Thyroid gland (tissue), 4 donors: ENCODE results near the gene DPYSL4. TPM values are rescaled to one million over a fixed set of nuclear protein-coding genes. Genes with fewer than 3 reads are reported as not detected.

ENCODE experiments used
- DNase-seq, 2 donors: peaks; one replicate each; pipeline ENCODE4 v3.0.0-alpha.2; 2019
- H3K27ac ChIP-seq, 3 donors: fragments of 200-600 bp; sonication (generic); 1 replicate in 2 of 3; 2 replicates in 1 of 3; pipeline ENCODE4 v1.5.1; 2016 to 2019; ENCODE audit warnings: mild to moderate bottlenecking in 1 of 3, moderate library complexity in 1 of 3
- H3K27me3 ChIP-seq: fragments of 200-600 bp; sonication (generic); one replicate; pipeline ENCODE4 v1.5.1; 2019
- H3K36me3 ChIP-seq, 2 donors: fragments of 200-600 bp; sonication (generic); one replicate each; pipeline ENCODE4 v1.5.1; 2016 to 2019
- H3K4me1 ChIP-seq, 2 donors: fragments of 200-600 bp; sonication (generic); one replicate each; pipeline ENCODE4 v1.5.1; 2017 to 2019
- H3K4me3 ChIP-seq, 3 donors: fragments of 200-600 bp; sonication (generic); replicated peaks in 1 of 3; 1 replicate in 2 of 3; 2 replicates in 1 of 3; pipeline ENCODE4 v1.5.1; 2016; ENCODE audit warnings: mild to moderate bottlenecking in 1 of 3
- H3K9me3 ChIP-seq: fragments of 200-600 bp; sonication (generic); one replicate; pipeline ENCODE4 v1.5.1; 2017
- POLR2A ChIP-seq, 2 donors: fragments of 450-650 bp; IDR thresholded peaks; one replicate each; pipeline ENCODE4 v1.6.1; 2017; ENCODE audit warnings: antibody characterized with exemption in 2 of 2, mild to moderate bottlenecking in 2 of 2, moderate library complexity in 1 of 2
- WGBS, 2 donors: methylation state at CpG; one replicate each; pipeline ENCODE4 v1.1.5; 2017; 5-methylcytosine and 5-hydroxymethylcytosine counted together
- intact Hi-C: fragments of 100-400 bp; cut with DNase I; formaldehyde crosslinking; loops from one replicate; pipeline ENCODE4 v1.15.1; 2023
- total RNA-seq, 4 donors: library from RNA; depleted of rRNA; stranded (reverse); fragments of >200 nt; gene quantifications; one replicate each; pipeline ENCODE4 v1.2.3, GENCODE V29; 2016
- TF ChIP-seq, protein P1 (sequence below), 6 experiments: fragments of 200-600 bp in 3 of 6; fragments of 450-650 bp in 3 of 6; sonication (generic) in 3 of 6; IDR thresholded peaks; one replicate each; pipeline ENCODE4 v1.5.1; 2016 to 2019; ENCODE audit warnings: antibody characterized with exemption in 6 of 6, mild to moderate bottlenecking in 2 of 6, inconsistent platforms in 1 of 6, moderate library complexity in 1 of 6

DPYSL4 gene
- total RNA-seq, 4 donors from 2014 or later, result 0.54 to 1.5 (median 0.81) TPM

DNA sequence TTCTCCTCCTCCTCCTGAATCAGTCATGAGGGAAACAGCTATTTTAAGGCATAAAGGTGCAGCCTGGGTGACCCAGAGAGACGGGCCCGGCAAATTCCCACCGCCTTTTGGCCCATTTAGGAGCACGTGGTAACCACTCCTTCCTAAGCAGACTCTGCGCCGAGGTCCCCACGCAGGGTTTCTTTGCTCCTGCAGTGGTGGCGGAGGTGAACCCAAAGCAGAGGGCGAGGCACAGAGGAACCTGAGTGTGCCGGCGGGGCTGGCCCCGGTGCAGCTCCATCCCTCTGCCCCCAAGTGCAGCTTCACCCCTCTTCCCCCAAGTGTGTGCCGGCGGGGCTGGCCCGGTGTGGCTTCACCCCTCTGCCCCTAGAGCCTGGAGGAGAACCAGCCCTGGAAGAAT is 50.6 kb downstream of the DPYSL4 start:
- intact Hi-C loops, result no loop called here
- H3K4me1 ChIP-seq, result no peaks in the 10 kb centered on the region
- H3K27ac ChIP-seq, result no peak overlapping the region
- H3K36me3 ChIP-seq, result no peaks in the 10 kb centered on the region
- no peaks in the 10 kb centered on the region for H3K9me3 ChIP-seq
- no peaks in the 10 kb centered on the region for H3K27me3 ChIP-seq
- no peak for DNase-seq
- H3K4me3 ChIP-seq, result no peak overlapping the region
- TF ChIP-seq, protein P1, sequence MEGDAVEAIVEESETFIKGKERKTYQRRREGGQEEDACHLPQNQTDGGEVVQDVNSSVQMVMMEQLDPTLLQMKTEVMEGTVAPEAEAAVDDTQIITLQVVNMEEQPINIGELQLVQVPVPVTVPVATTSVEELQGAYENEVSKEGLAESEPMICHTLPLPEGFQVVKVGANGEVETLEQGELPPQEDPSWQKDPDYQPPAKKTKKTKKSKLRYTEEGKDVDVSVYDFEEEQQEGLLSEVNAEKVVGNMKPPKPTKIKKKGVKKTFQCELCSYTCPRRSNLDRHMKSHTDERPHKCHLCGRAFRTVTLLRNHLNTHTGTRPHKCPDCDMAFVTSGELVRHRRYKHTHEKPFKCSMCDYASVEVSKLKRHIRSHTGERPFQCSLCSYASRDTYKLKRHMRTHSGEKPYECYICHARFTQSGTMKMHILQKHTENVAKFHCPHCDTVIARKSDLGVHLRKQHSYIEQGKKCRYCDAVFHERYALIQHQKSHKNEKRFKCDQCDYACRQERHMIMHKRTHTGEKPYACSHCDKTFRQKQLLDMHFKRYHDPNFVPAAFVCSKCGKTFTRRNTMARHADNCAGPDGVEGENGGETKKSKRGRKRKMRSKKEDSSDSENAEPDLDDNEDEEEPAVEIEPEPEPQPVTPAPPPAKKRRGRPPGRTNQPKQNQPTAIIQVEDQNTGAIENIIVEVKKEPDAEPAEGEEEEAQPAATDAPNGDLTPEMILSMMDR (IDR thresholded peaks at IDR 0.05), result no peak
- TF ChIP-seq POLR2A (IDR thresholded peaks at IDR 0.05), result no peak
- 74 to 91% methylated on average over 12 to 13 of the region's 15 CpGs for WGBS, 2 donors

DNA sequence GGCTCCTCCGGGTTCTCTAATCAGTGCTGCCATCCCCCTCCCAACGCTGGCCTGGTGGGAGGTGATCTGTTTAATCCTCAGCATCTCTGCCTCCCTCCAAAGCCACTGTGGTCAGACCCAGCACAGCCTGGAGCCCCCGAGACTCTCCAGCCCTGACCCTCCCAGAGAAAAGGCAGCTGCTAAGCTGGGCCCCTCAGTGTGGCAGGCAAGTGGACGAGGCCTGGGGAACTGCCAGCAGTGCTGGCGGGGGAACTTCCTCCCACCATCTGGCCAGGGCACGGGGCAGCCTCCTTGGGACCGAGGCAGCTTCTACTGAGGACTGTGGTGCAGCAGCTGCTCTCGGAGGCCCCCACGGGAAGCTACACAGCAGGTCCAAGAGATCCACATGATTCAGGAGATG is 51.1 kb downstream of the DPYSL4 start:
- WGBS, 2 donors, result 57 to 58% methylated on average over 7 to 9 of the region's 9 CpGs
- intact Hi-C loops, result no loop called here
- Histone ChIP-seq H3K4me1 (no peaks in the 10 kb centered on the region), H3K27me3 (no peaks in the 10 kb centered on the region), H3K4me3 (no peak overlapping the region), H3K9me3 (no peaks in the 10 kb centered on the region), H3K36me3 (no peaks in the 10 kb centered on the region), H3K27ac (no peak overlapping the region)
- TF ChIP-seq POLR2A (IDR thresholded peaks at IDR 0.05), result no peak
- TF ChIP-seq, protein P1 (IDR thresholded peaks at IDR 0.05), result no peak
- DNase-seq, result no peak

DNA sequence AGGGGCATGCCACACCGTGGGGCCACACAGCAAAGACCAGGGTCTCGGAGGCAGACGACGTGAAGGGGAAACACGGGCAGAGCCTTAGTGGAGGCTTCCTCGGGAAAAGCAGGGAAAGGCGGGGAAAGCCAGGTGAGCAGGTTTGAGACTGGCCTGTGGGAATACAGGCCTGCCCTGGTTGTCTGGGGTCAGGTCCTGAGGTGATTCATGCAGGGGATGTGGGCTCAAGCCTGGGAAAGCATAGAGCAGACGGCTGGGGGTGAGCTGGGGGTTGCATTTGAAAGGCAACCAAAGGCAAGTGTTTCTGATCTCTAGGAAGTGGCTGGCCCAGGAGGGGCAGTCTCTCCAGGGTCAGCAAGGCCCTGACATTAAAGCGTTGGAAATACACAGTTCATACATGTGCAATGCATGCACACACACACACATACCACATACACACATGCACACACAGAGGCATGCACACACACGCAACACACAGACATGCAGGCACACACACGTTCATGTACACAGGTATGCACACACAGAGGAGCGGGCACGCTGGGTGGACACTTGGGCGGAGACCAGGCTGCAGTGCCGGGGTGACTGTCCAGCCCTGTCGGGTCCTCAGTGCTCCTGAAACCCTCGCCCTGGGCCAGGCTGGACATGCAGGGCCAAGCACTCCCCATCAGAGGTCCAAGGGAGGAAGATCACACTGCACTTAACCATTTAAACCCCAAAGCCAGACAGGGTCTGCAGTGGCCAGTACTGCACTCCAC is 51.8 kb downstream of the DPYSL4 start:
- no peak for DNase-seq
- 80 to 85% methylated on average over 10 to 13 of the region's 17 CpGs for WGBS, 2 donors

DNA sequence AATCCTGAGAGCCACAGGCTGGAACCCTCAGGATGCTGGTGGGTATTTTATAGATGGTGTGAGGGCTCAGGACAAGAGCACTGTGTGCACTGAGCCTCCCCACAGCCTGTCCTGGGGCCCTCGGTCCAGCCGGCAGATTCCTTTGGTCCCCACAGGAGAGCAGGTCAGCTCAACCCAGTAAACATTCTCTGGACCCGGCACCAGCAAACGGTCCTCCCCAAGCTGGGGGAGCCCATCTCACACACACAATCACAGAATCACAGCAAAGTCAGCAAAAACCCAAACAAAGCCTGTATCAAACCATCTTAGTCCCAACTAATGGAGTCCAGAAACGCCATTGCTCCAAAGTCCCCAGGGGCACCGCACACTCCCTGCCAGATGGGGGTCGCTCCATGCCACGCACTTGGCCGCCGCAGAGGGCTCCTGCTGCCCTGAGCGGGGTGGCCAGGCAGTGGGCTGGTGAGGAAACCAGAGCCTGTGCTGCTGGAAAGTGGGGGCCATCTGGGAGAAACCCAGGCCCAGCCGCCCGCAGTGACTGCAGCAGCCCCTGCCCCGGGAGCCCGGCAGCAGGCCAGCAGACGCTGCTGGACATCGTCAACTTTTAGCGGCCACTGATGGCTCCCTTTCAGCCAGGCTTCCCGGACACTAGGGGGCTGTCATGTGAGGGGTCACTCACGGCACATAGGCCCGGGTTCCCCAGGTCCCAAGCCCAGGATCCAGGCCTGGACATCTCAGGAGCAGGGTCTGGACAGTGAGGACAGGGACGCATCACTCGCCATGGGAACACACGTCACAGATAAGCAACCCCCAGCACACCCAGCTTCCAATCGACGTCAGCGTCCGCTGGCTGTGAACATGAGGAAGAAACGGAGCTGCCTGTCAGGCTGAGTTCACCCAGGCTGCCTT is 52.6 kb downstream of the DPYSL4 start:
- Histone ChIP-seq H3K27me3 (no peaks in the 10 kb centered on the region), H3K4me3 (no peak overlapping the region), H3K4me1 (no peaks in the 10 kb centered on the region), H3K36me3 (no peaks in the 10 kb centered on the region), H3K27ac (no peak overlapping the region), H3K9me3 (no peaks in the 10 kb centered on the region)
- intact Hi-C loops, result no loop called here
- 62 to 77% methylated on average over 11 to 29 of the region's 29 CpGs for WGBS, 2 donors
- TF ChIP-seq, protein P1 (IDR thresholded peaks at IDR 0.05), result no peak
- no peak for TF ChIP-seq POLR2A (IDR thresholded peaks at IDR 0.05)
- no peak for DNase-seq

More for the DNA sequence above, 51.8 kb downstream of the DPYSL4 start:
- intact Hi-C loops, result no loop called here
- Histone ChIP-seq H3K27me3 (no peaks in the 10 kb centered on the region), H3K9me3 (no peaks in the 10 kb centered on the region), H3K4me1 (no peaks in the 10 kb centered on the region), H3K27ac (no peak overlapping the region), H3K36me3 (no peaks in the 10 kb centered on the region), H3K4me3 (no peak overlapping the region)
- TF ChIP-seq POLR2A (IDR thresholded peaks at IDR 0.05), result no peak
- TF ChIP-seq, protein P1 (IDR thresholded peaks at IDR 0.05), result no peak

DNA sequence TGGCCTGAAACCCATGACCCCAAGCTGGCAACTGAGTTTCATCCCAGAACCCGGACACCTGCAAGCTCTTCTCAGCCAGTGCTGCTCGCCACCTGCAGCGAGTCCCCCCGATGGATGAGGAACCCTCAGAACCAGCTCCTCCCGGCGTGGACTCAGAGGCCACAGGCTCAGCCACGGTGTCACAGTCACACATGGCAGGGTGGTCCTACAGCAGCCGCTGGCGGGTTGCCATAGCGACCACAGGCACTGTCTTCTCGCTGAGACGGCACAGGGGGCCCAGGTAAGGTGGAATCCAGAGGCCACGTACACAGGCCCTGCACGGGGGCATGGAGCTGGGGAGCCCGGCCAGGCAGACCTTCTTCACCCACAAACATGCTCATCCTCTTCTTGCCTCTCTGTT is 53.4 kb downstream of the DPYSL4 start:
- no peak for TF ChIP-seq POLR2A (IDR thresholded peaks at IDR 0.05)
- TF ChIP-seq, protein P1 (IDR thresholded peaks at IDR 0.05), result no peak
- WGBS, 2 donors, result 74 to 89% methylated on average over 13 to 14 of the region's 15 CpGs
- DNase-seq, result no peak
- intact Hi-C loops, result no loop called here
- Histone ChIP-seq H3K36me3 (no peaks in the 10 kb centered on the region), H3K27me3 (no peaks in the 10 kb centered on the region), H3K27ac (no peak overlapping the region), H3K9me3 (no peaks in the 10 kb centered on the region), H3K4me3 (no peak overlapping the region), H3K4me1 (no peaks in the 10 kb centered on the region)
